Measurements from ENCODE around the gene KCNJ9.

The KCNJ9 gene

DNA sequence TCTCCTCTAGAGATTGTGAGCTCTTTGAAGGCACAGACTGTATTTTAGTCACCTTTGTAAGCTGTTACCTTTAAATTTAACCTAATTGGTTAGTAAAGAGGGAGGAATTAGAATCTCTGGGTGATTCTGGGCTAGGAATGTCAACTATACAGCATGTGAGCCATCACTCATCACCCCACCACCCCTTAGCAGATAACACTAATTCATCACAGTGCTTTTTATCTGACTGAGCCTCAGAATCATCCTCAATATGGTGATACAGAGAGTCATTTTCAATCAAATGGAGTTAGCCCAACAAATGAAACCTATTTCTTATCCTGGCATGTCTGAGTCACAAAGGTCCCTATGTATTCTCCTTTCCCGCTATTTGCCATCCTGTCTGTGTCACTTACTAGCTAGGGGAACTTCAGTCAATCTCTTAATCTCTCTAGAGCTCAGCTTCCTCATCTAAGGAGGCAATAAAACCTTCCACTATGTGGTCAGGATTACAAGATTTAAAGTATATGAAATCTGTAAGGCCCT, 24.6 kb upstream of the KCNJ9 start:
- Mint-ChIP-seq H3K27ac (no peak overlapping the region), H3K36me3 (no peaks in the 10 kb centered on the region), H3K9me3 (no peaks in the 10 kb centered on the region), H3K4me1 (no peaks in the 10 kb centered on the region), H3K27me3 (peaks cover 73 to 77% of the 10 kb centered on the region in 2 donors), H3K4me3 (no peak overlapping the region)
- ATAC-seq (replicated peaks): no peak
- DNase-seq: no peak

DNA sequence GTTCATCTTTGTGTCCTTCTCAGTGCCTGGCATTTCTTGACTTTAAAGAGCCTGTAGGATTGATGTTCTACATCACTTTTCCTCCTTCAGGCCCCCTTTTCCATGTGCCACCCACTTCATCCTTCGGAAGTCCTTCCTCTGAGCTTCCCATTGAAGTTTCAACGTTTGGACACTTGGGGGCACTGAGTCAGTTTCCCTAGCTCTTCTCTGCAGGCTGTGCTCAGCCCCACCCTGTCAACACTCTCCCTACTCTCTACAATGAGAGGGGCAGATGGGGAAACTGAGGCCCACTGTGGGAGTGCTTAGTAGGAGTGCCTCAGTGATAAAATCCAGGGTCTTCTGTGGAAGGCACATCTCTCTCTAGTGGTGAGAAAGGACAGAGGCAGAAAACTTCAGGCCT, 23.3 kb upstream of the KCNJ9 start:
- Mint-ChIP-seq H3K4me3 (no peak overlapping the region), H3K9me3 (no peaks in the 10 kb centered on the region), H3K4me1 (no peaks in the 10 kb centered on the region), H3K36me3 (no peaks in the 10 kb centered on the region), H3K27ac (no peak overlapping the region), H3K27me3 (peaks cover 68 to 77% of the 10 kb centered on the region in 2 donors)
- ATAC-seq (replicated peaks) (no peak), DNase-seq (no peak)

GRCh38 chr1:160061369-160062229, 19.7 kb upstream of the KCNJ9 start:
- Mint-ChIP-seq H3K4me3 (no peak overlapping the region), H3K27ac (no peak overlapping the region), H3K36me3 (no peaks in the 10 kb centered on the region), H3K9me3 (no peaks in the 10 kb centered on the region), H3K4me1 (no peaks in the 10 kb centered on the region), H3K27me3 (peaks cover 43 to 63% of the 10 kb centered on the region in 2 donors)
- DNase-seq (no peak), ATAC-seq (replicated peaks) (no peak)

- H3K4me3 Mint-ChIP-seq: no peak overlapping the region
- DNase-seq (no peak), ATAC-seq (replicated peaks) (no peak)
- no peaks in the 10 kb centered on the region for H3K36me3 Mint-ChIP-seq
- H3K4me1 Mint-ChIP-seq: no peaks in the 10 kb centered on the region
- H3K27me3 Mint-ChIP-seq: peaks cover 44 to 66% of the 10 kb centered on the region in 2 donors
- no peak overlapping the region for H3K27ac Mint-ChIP-seq
- no peaks in the 10 kb centered on the region for H3K9me3 Mint-ChIP-seq
Observed at GRCh38 chr1:160062230-160062532, 19.2 kb upstream of the KCNJ9 start.

GRCh38 chr1:160063176-160063575, 18.2 kb upstream of the KCNJ9 start:
- DNase-seq: no peak
- H3K36me3 Mint-ChIP-seq: no peaks in the 10 kb centered on the region
- H3K4me3 Mint-ChIP-seq: no peak overlapping the region
- no peaks in the 10 kb centered on the region for H3K4me1 Mint-ChIP-seq
- no peak overlapping the region for H3K27ac Mint-ChIP-seq
- H3K27me3 Mint-ChIP-seq: peaks cover 47 to 70% of the 10 kb centered on the region in 2 donors
- H3K9me3 Mint-ChIP-seq: no peaks in the 10 kb centered on the region
- ATAC-seq (replicated peaks): no peak

GRCh38 chr1:160064164-160064563, 17.2 kb upstream of the KCNJ9 start:
- no peak overlapping the region for H3K4me3 Mint-ChIP-seq
- DNase-seq (no peak), ATAC-seq (replicated peaks) (no peak)
- no peak overlapping the region for H3K27ac Mint-ChIP-seq
- H3K27me3 Mint-ChIP-seq: peaks cover 49 to 71% of the 10 kb centered on the region in 2 donors
- no peaks in the 10 kb centered on the region for H3K4me1 Mint-ChIP-seq
- H3K36me3 Mint-ChIP-seq: no peaks in the 10 kb centered on the region
- H3K9me3 Mint-ChIP-seq: no peaks in the 10 kb centered on the region

DNA sequence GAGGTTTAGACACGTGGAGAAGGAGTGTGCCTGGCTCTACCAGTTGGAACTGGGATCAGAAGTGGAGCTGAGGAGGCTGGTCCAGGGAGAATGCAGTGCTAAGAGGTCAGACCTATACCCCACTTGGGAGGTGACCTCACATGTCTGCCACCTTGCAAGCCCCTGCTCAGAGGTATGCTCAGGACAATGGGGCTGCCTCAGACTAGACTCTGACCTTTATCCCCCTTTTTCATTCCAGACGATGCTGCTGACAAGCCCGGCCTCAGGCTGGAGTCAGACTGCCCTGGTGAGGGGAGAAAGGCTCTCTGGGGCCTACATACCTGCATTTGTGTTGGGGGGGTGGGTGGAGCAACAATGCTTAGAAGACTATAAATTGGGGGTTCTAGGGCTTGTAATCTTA, 16.6 kb upstream of the KCNJ9 start:
- ATAC-seq (replicated peaks) (no peak), DNase-seq (no peak)
- H3K36me3 Mint-ChIP-seq: no peaks in the 10 kb centered on the region
- H3K27me3 Mint-ChIP-seq: peaks cover 49 to 73% of the 10 kb centered on the region in 2 donors
- H3K27ac Mint-ChIP-seq: no peak overlapping the region
- H3K4me3 Mint-ChIP-seq: no peak overlapping the region
- no peaks in the 10 kb centered on the region for H3K9me3 Mint-ChIP-seq
- H3K4me1 Mint-ChIP-seq: peaks cover 2 to 4% of the 10 kb centered on the region in 2 donors

DNA sequence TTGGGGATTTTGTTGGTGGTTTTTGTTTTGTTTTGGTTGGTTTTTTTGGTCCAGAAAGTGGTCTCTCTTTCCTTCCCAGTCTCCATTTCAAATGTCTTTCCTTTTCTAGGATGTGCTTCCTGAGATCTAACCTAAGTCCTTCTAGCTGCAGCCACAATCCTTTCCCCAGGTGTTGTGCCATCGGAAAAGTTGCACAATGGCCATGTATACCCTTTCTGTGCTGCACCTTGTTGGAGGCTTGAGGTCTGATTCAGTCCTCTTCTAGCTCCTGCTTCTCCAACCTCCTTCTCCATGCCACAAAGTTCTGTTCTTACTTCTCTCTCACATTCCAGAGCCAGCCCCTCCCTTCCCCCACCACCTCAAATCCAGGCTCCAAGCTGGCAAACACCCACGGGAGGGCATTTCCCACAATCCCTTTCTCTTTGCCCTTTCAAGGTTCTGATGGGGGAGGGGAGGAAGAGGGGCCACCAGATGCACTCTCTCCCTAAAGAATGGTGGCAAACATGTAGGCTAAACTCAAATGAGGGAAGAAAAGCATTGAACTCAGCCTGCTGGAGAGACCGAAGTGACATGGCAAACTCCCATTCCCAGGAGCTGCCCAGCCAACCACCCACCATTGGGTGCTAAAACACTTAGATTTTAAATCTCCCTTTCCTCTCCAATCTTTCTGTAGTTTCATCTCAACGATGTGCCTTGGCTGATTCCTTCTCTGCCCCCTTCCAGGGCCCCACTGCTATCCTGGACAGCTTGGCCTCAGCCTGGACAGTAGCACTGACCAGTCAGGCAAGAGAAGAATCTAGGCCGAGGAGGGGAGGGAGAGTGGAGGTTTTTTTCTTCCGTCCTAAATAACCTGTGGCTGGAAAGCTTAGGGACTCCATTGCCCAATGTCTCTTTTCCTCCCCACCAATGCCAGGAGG, 14.3 kb upstream of the KCNJ9 start:
- H3K4me1 Mint-ChIP-seq: peaks cover 11 to 24% of the 10 kb centered on the region in 2 donors
- no peak overlapping the region for H3K4me3 Mint-ChIP-seq
- peaks cover 52 to 72% of the 10 kb centered on the region in 2 donors for H3K27me3 Mint-ChIP-seq
- H3K27ac Mint-ChIP-seq: no peak overlapping the region
- H3K36me3 Mint-ChIP-seq: peaks cover 0 to 1% of the 10 kb centered on the region in 2 donors
- no peaks in the 10 kb centered on the region for H3K9me3 Mint-ChIP-seq
- DNase-seq (no peak), ATAC-seq (replicated peaks) (no peak)

GRCh38 chr1:160068225-160068624, 13.1 kb upstream of the KCNJ9 start:
- no peaks in the 10 kb centered on the region for H3K9me3 Mint-ChIP-seq
- DNase-seq (no peak), ATAC-seq (replicated peaks) (no peak)
- H3K36me3 Mint-ChIP-seq: peaks cover 0 to 1% of the 10 kb centered on the region in 2 donors
- H3K4me3 Mint-ChIP-seq: no peak overlapping the region
- H3K4me1 Mint-ChIP-seq: peaks cover 11 to 25% of the 10 kb centered on the region in 2 donors
- H3K27me3 Mint-ChIP-seq: peaks cover 55 to 69% of the 10 kb centered on the region in 2 donors
- no peak overlapping the region for H3K27ac Mint-ChIP-seq

DNA sequence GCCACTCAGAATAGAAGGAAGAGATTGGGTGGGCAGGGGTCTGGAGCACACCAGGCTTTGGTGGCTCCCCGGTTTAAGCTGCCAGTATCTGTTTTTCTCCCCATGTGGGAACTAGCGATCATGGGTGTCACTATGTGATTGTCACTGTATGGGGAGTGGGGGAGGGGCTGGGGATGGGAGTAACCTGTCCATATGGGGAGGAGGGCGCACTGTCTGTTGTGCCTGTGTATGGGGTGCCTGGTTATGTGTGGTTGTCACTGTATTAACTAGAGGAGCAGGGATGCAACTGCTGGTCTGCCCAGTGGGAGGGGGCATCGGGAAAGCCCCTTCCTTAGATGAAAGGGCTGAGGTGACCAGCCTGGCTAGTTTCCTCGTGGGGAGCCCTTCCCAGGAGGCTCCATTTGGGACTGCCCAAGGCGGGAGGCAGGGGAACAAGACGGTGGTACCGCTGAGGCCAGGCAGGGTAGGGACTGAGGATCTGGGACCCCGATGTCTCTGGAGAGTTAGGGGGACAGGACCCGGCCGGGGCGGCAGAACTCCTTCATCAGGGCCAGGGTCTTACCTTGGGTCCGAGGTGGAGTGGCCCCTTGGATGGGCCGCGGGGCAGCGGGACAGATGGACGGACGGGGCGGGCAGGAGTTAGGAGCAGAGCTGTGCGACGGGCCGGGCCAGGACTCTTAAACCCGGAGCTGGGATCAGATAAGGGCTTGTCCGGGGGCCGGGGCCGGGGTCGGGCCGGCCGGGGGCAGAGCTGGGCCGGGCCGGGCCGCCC, 11.7 kb upstream of the KCNJ9 start, which contains the start of gene KCNJ10:
Gene KCNJ10, minus strand, starts transcription at position 701 of the 772 bp plus-strand sequence. CDS start 27,628 bp downstream, outside the sequence.
- H3K27me3 Mint-ChIP-seq: peaks cover 59 to 73% of the 10 kb centered on the region in 2 donors

DNA sequence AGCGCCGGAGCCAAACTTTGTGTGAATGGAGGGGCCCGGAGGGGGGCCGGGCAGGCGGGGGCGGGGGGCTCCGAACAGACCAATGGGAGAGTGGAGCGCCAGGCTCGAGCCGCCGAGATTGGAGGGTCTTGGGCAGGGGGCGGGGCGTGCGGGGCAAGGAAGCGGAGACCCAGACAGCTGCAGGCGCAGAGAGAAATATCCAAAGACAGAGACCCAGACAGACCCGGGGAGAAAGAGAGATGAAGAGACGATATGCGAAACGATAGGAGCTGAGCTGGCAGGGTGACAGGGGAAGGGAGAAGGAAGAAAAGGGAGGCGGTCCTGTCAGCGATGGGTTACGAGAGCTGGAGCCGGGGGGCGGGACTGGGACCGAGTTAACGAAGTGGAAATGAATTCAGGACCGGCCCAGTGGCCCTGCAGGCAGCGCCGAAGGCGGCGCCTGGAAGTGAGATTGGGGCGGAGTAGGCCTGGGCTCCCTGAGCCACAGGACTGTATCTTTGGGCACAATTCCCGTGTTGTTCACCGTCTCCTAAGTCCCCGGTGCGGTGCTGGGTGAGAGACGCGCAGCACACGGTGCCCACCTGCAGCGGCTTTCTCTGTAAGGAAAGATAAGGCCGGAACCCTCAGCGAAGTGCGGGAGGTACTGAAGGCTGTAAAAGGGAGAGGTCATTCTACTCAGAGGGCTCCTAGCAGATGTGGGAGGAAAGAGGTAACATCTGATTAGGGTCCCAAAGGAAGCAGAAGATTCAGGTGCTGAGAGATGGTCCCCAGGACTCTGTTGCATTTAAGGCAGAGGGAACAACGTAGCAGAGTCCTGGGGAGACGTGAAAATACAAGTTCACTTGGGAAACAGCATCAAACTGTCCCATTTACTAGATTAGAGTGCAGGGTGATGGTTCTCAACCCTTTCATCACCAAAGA, 10.8 kb upstream of the KCNJ9 start:
- Mint-ChIP-seq H3K27me3 (peaks cover 55 to 76% of the 10 kb centered on the region in 2 donors), H3K4me1 (peaks cover 11 to 25% of the 10 kb centered on the region in 2 donors), H3K4me3 (peak overlapping the region; percentile 85 to 94), H3K36me3 (peaks cover 0 to 1% of the 10 kb centered on the region in 2 donors), H3K9me3 (no peaks in the 10 kb centered on the region), H3K27ac (peak overlapping the region; percentile 10)
- DNase-seq (no peak), ATAC-seq (replicated peaks) (peak; percentile 73 to 86)

More for the DNA sequence above, 11.7 kb upstream of the KCNJ9 start, which contains the start of gene KCNJ10:
- Mint-ChIP-seq H3K9me3 (no peaks in the 10 kb centered on the region), H3K4me1 (peaks cover 11 to 25% of the 10 kb centered on the region in 2 donors), H3K27ac (peak within 1 kb of the TSS; percentile 10), H3K4me3 (peak within 1 kb of the TSS; percentile 85 to 94), H3K36me3 (peaks cover 0 to 1% of the 10 kb centered on the region in 2 donors)
- DNase-seq: no peak
- ATAC-seq (replicated peaks): peak; percentile 42 to 50

DNA sequence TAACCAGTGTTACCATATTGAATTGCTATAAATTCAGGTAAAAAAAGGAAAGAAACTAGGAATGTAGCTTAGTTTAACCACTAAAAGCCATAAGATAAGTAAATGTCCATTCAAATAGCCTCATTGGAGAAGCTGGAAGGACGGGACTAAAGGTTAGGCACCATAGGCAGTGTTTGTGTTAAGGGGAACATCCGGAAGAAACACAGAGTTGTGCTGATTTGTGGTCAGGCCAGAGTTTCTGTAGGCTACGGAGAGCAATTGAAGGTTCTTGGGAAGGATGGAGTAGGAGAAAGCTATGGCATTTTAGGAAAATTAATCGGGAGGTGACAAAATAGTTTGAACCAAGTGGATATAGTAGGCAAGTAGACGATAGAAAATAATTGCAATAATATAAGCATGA, 10.0 kb upstream of the KCNJ9 start:
- no peaks in the 10 kb centered on the region for H3K9me3 Mint-ChIP-seq
- no peak overlapping the region for H3K4me3 Mint-ChIP-seq
- H3K36me3 Mint-ChIP-seq: peaks cover 0 to 1% of the 10 kb centered on the region in 2 donors
- H3K4me1 Mint-ChIP-seq: peaks cover 11 to 25% of the 10 kb centered on the region in 2 donors
- H3K27me3 Mint-ChIP-seq: peaks cover 57 to 77% of the 10 kb centered on the region in 2 donors
- ATAC-seq (replicated peaks) (no peak), DNase-seq (no peak)
- no peak overlapping the region for H3K27ac Mint-ChIP-seq

DNA sequence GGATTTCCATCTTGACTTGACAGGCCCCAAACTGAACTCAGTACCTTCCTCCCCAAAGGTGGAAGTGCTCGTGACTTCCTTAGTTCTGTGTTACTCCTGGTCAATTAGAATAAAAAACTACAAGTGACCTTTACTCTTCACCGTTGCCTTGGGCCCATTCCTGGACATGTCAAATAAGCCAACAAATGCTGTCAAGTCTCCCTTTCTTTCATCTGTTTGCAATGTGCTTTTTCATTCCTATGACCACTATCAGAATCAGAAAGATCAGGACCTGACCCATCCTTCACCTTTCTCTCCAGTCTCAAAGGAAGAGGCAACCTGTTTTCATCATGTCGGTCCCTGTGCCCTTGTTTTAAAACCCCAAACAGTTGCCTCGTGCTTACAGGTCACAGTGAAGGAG, 6.5 kb upstream of the KCNJ9 start:
- peaks cover 46 to 67% of the 10 kb centered on the region in 2 donors for H3K27me3 Mint-ChIP-seq
- DNase-seq: no peak
- H3K36me3 Mint-ChIP-seq: peaks cover 0 to 1% of the 10 kb centered on the region in 2 donors
- H3K4me3 Mint-ChIP-seq: no peak overlapping the region
- ATAC-seq (replicated peaks): no peak
- peaks cover 11 to 24% of the 10 kb centered on the region in 2 donors for H3K4me1 Mint-ChIP-seq
- no peak overlapping the region for H3K27ac Mint-ChIP-seq
- H3K9me3 Mint-ChIP-seq: no peaks in the 10 kb centered on the region

Data from stimulated activated naive B cell treated with anti-CD40 and anti-IgM and Interleukin-4, amounts not matched to agents 10 μg/mL and 1 μg/mL and 100 μg/mL, for 72 hours (primary cell).